Fibroblast of skin of left biceps (primary cell): ENCODE results near the gene COL8A2.
A peak's percentile ranks its signal among the peaks of the same experiment; 100 is the strongest.

Source experiments
- DNase-seq, 2 experiments: peaks; one replicate each; pipeline ENCODE4 v3.0.0-alpha.2; 2013; ENCODE audit warnings: low read depth in 2 of 2

The COL8A2 gene

GRCh38 chr1:36157973-36158826 lies 33.2 kb upstream of the COL8A2 start:
- DNase-seq = no peak

GRCh38 chr1:36157115-36157903 lies 32.3 kb upstream of the COL8A2 start:
- DNase-seq = no peak

GRCh38 chr1:36156329-36157114 lies 31.5 kb upstream of the COL8A2 start:
- DNase-seq = no peak

- DNase-seq = peak; percentile 63 to 68
Measured at GRCh38 chr1:36155408-36156328, 30.6 kb upstream of the COL8A2 start, which contains the start of gene MAP7D1. Gene MAP7D1 (plus strand): TSS chr1:36156160. CDS start chr1:36156418, 258 bp downstream.

- DNase-seq = no peak
Measured at GRCh38 chr1:36154765-36155407, 29.9 kb upstream of the COL8A2 start.

- no peak for DNase-seq
Measured at GRCh38 chr1:36154335-36154734, 29.3 kb upstream of the COL8A2 start.

- no peak for DNase-seq
Measured at GRCh38 chr1:36153476-36153875, 28.5 kb upstream of the COL8A2 start.

GRCh38 chr1:36151845-36152203 lies 26.8 kb upstream of the COL8A2 start:
- DNase-seq = no peak

- no peak for DNase-seq
Measured at GRCh38 chr1:36151134-36151844, 26.3 kb upstream of the COL8A2 start.

GRCh38 chr1:36150296-36151133 lies 25.5 kb upstream of the COL8A2 start:
- DNase-seq = peak; percentile 61 to 69

GRCh38 chr1:36149973-36150295 lies 24.9 kb upstream of the COL8A2 start:
- no peak for DNase-seq

GRCh38 chr1:36149237-36149972 lies 24.4 kb upstream of the COL8A2 start, which contains the start of gene TRAPPC3:
Gene TRAPPC3 (minus strand): TSS chr1:36149486. CDS start chr1:36149378, 108 bp downstream.
- peak; percentile 99 for DNase-seq

- no peak for DNase-seq
Measured at GRCh38 chr1:36148821-36149236, 23.8 kb upstream of the COL8A2 start.

- DNase-seq = no peak
Measured at GRCh38 chr1:36144413-36144812, 19.4 kb upstream of the COL8A2 start.

GRCh38 chr1:36143424-36143823 lies 18.4 kb upstream of the COL8A2 start:
- DNase-seq = no peak

GRCh38 chr1:36142121-36142520 lies 17.1 kb upstream of the COL8A2 start:
- no peak for DNase-seq

- no peak for DNase-seq
Measured at GRCh38 chr1:36139521-36139920, 14.5 kb upstream of the COL8A2 start.

GRCh38 chr1:36137776-36138175 lies 12.8 kb upstream of the COL8A2 start:
- DNase-seq = no peak
